A673 (cell line): ENCODE data around the gene YIPF1. TPM values are rescaled to one million over a fixed set of nuclear protein-coding genes. Genes with fewer than 3 reads are reported as not detected.

Experiments
- BruUV-seq: library from RNA; stranded (reverse); fragments of 400-500 nt; replicated peaks from 2 replicates; lab custom pipeline; 2021; lab: Mats Ljungman, UMichigan
- CTCF ChIA-PET: fragments of 300-600 bp; sonication (Branson Sonifier 250); formaldehyde crosslinking; loops from one replicate; lab custom pipeline; 2022; ENCODE audit warnings: antibody characterized with exemption; lab: Charles Lee
- POLR2A ChIA-PET: fragments of 300-600 bp; sonication (Branson Sonifier 250); formaldehyde crosslinking; loops from one replicate; lab custom pipeline; 2022; ENCODE audit warnings: antibody characterized with exemption; ENCODE audit not compliant: low non-redundant PET; lab: Charles Lee
- DNase-seq: peaks from one replicate; pipeline ENCODE4 v3.0.0-alpha.2; 2015; ENCODE audit warnings: low spot score
- H3K27ac ChIP-seq: fragments of 200-600 bp; sonication (generic); 2 replicates; pipeline ENCODE4 v1.5.1; 2016; ENCODE audit warnings: mixed run types, low read depth, mild to moderate bottlenecking, mixed read lengths, antibody characterized with exemption, low read length; ENCODE audit not compliant: poor library complexity, severe bottlenecking
- H3K27me3 ChIP-seq: fragments of 200-600 bp; sonication (generic); replicated peaks from 2 replicates; pipeline ENCODE4 v1.6.1; 2017; ENCODE audit warnings: mixed run types, low read depth, mild to moderate bottlenecking, mixed read lengths, antibody characterized with exemption, low read length; ENCODE audit not compliant: insufficient read depth, poor library complexity
- H3K36me3 ChIP-seq: fragments of 200-600 bp; sonication (generic); 2 replicates; pipeline ENCODE4 v1.6.1; 2016; ENCODE audit warnings: mixed run types, mild to moderate bottlenecking, mixed read lengths, antibody characterized with exemption, low read length; ENCODE audit not compliant: insufficient read depth, poor library complexity, severe bottlenecking
- H3K4me1 ChIP-seq: fragments of 200-600 bp; sonication (generic); 2 replicates; pipeline ENCODE4 v1.6.1; 2017; ENCODE audit warnings: mixed run types, mild to moderate bottlenecking, mixed read lengths, antibody characterized with exemption, low read length; ENCODE audit not compliant: insufficient read depth, poor library complexity, severe bottlenecking
- H3K4me3 ChIP-seq: fragments of 200-600 bp; sonication (generic); 2 replicates; pipeline ENCODE4 v1.5.1; 2016; ENCODE audit warnings: low read depth, mixed run types, mild to moderate bottlenecking, mixed read lengths, low read length; ENCODE audit not compliant: poor library complexity, severe bottlenecking
- H3K9me3 ChIP-seq: fragments of 200-600 bp; sonication (generic); 2 replicates; pipeline ENCODE4 v1.6.1; 2016; ENCODE audit warnings: mixed run types, low read depth, mild to moderate bottlenecking, mixed read lengths, antibody characterized with exemption, low read length; ENCODE audit not compliant: poor library complexity, severe bottlenecking
- EZH2 ChIP-seq: fragments of 200-600 bp; sonication (generic); IDR thresholded peaks from 2 replicates; pipeline ENCODE4 v1.6.1; 2017; ENCODE audit warnings: borderline replicate concordance, low read depth, mild to moderate bottlenecking, mixed read lengths, antibody characterized with exemption, low read length; ENCODE audit not compliant: poor library complexity, severe bottlenecking
- intact Hi-C: fragments of 100-400 bp; cut with micrococcal nuclease; formaldehyde crosslinking; loops from one replicate; pipeline ENCODE4 v1.10.0; 2022; ENCODE audit not compliant: unreplicated experiment
- total RNA-seq: library from RNA; stranded (reverse); gene quantifications from 2 replicates; pipeline ENCODE4 v1.2.3, GENCODE V29; 2021
- TF ChIP-seq, protein P1 (sequence below): fragments of 300-800, 200-600 bp; sonication (generic); conservative IDR thresholded peaks from 2 replicates; pipeline ENCODE4 v1.5.1; 2017; ENCODE audit warnings: low read depth, mild to moderate bottlenecking, antibody characterized with exemption, low read length, moderate library complexity, mixed read lengths

Gene YIPF1
- total RNA-seq, 1 experiment from 2014 or later: 8.5 TPM

DNA sequence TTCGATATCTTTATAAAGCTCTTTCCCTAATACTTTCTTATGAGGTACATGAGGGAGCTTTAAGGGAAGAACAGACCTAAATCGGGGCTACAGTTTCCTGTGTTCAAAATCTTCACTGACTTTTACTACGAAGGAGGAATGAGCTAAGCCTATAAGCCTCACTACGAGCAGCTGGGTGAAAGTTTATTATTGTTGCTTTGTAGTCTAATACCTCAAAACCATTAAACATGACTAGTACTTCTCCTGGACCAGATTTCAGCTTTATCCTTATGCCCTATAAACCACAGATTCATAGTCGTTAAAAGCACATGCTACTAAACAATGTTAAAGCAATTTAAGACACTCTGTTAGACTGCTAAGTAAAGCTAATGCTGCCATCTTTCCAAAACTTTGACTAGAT, 81.7 kb downstream of the YIPF1 start:
- POLR2A ChIA-PET: no interaction called here
- CTCF ChIA-PET: no interaction called here

DNA sequence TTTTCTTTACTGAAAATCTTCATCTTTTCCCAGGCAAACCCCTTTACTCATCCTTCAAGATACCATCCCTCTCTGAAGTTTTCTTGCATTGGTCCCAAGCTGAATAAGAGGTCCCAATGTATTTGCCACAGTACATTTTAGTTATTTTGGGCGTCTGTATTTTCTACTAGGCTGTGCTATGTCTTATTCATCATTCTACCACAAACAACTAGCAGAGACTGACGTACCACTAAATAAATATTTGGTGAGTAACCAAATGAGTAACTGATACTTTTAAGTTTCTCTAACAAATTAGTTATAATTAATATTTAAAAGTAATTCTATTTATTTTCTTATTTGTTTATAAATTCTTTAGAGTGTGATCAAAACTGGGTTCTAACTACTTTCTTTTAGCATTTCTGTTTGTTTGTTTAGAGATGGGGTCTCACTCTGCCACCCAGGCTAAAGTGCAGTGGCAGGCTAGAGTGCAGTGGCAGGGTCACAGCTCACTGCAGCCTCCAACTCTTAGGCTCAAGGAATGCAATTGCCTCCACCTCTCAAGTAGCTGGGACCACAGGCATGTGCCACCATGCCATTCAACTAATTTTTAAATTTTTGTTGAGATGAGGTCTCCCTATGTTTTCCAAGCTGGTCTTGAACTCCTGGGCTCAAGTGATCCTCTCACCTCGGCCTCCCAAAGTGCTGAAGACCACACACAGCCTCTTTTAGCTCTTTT, 84.6 kb downstream of the YIPF1 start:
- no peak overlapping the region for H3K27ac ChIP-seq
- TF ChIP-seq, protein P1, sequence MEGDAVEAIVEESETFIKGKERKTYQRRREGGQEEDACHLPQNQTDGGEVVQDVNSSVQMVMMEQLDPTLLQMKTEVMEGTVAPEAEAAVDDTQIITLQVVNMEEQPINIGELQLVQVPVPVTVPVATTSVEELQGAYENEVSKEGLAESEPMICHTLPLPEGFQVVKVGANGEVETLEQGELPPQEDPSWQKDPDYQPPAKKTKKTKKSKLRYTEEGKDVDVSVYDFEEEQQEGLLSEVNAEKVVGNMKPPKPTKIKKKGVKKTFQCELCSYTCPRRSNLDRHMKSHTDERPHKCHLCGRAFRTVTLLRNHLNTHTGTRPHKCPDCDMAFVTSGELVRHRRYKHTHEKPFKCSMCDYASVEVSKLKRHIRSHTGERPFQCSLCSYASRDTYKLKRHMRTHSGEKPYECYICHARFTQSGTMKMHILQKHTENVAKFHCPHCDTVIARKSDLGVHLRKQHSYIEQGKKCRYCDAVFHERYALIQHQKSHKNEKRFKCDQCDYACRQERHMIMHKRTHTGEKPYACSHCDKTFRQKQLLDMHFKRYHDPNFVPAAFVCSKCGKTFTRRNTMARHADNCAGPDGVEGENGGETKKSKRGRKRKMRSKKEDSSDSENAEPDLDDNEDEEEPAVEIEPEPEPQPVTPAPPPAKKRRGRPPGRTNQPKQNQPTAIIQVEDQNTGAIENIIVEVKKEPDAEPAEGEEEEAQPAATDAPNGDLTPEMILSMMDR: no peak
- TF ChIP-seq EZH2: no peak
- ChIA-PET POLR2A (interaction anchor here (0.6 kb wide), 1 partner anchor 68 kb away, joined by 7 read pairs; no protein-coding TSS in a partner anchor), CTCF (no interaction called here)
- H3K4me1 ChIP-seq: no peaks in the 10 kb centered on the region
- no peaks in the 10 kb centered on the region for H3K9me3 ChIP-seq
- no peak overlapping the region for H3K4me3 ChIP-seq
- no peaks in the 10 kb centered on the region for H3K27me3 ChIP-seq
- peaks cover 10% of the 10 kb centered on the region for H3K36me3 ChIP-seq
- intact Hi-C loops: no loop called here
- DNase-seq: no peak
- no TSS peak for BruUV-seq

More for the DNA sequence above, 81.7 kb downstream of the YIPF1 start:
- H3K27me3 ChIP-seq: no peaks in the 10 kb centered on the region
- H3K4me1 ChIP-seq: no peaks in the 10 kb centered on the region
- H3K4me3 ChIP-seq: no peak overlapping the region
- no TSS peak for BruUV-seq
- intact Hi-C loops: no loop called here
- no peaks in the 10 kb centered on the region for H3K9me3 ChIP-seq
- no peak for DNase-seq
- peaks cover 10% of the 10 kb centered on the region for H3K36me3 ChIP-seq
- TF ChIP-seq EZH2: no peak
- TF ChIP-seq, protein P1: no peak
- H3K27ac ChIP-seq: no peak overlapping the region

DNA sequence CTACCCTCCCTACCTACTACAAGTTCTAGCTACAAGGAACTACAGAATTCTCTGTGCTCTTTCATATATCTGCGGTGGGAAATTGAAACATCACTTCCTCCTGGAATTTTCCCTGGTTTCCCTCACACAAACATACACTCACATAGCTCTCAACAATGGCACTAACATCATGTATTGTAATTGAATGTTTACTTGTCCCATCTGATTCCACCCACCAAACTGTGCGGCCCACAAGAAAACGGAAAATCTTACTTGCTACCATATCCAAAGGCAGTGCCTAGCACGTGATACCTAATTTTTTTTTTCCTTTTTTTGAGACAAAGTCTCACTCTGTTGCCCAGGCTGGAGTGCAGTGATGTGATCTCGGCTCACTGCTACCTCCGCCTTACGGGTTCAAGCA, 85.4 kb downstream of the YIPF1 start:
- no TSS peak for BruUV-seq
- Histone ChIP-seq H3K4me3 (no peak overlapping the region), H3K27ac (no peak overlapping the region), H3K27me3 (no peaks in the 10 kb centered on the region), H3K9me3 (no peaks in the 10 kb centered on the region), H3K36me3 (peaks cover 10% of the 10 kb centered on the region), H3K4me1 (no peaks in the 10 kb centered on the region)
- POLR2A ChIA-PET: no interaction called here
- no peak for TF ChIP-seq EZH2
- TF ChIP-seq, protein P1: no peak
- CTCF ChIA-PET: no interaction called here
- no peak for DNase-seq
- intact Hi-C loops: no loop called here

Other genes starting within 250 kb of the YIPF1 start
- gene GLIS1, start 150.6 kb downstream of the YIPF1 start, total RNA-seq: 0.13 and 0.24 TPM in 2 replicates
- gene NDC1, start 51.5 kb downstream of the YIPF1 start, total RNA-seq: 22.2 and 26.6 TPM in 2 replicates
- not detected in 2 replicates for gene DIO1, start 4.4 kb upstream of the YIPF1 start, total RNA-seq
- gene IFT25, start 55.9 kb upstream of the YIPF1 start, total RNA-seq: 34.7 and 41.0 TPM in 2 replicates
- 25.7 and 25.8 TPM in 2 replicates for gene LRRC42, start 56.6 kb upstream of the YIPF1 start, total RNA-seq
- not detected in 2 replicates for gene LDLRAD1, start 128.4 kb upstream of the YIPF1 start, total RNA-seq
- 73.5 and 82.1 TPM in 2 replicates for gene TMEM59, start 163.4 kb upstream of the YIPF1 start, total RNA-seq
- 3.8 and 4.2 TPM in 2 replicates for gene TCEANC2, start 163.8 kb upstream of the YIPF1 start, total RNA-seq